IMR-90 (cell line): ENCODE data around the gene LPIN1. TPM values are rescaled to one million over a fixed set of nuclear protein-coding genes. Genes with fewer than 3 reads are reported as not detected.

Experiments
- ATAC-seq: fragments of 200-7000 bp; cut with Tn5 transposase; 2 replicates; pipeline ENCODE4 v1.9.1; 2020; ENCODE audit warnings: low read depth, mild to moderate bottlenecking, moderate library complexity
- BruUV-seq: library from RNA; stranded (reverse); fragments of 400-500 nt; replicated peaks from 2 replicates; lab custom pipeline; 2021; lab: Mats Ljungman, UMichigan
- CTCF ChIA-PET: fragments of 300-600 bp; formaldehyde crosslinking; extraction: SDS; loops from one replicate; lab custom pipeline; 2021; ENCODE audit warnings: antibody characterized with exemption; lab: Yijun Ruan, JAX
- POLR2A ChIA-PET: fragments of 300-600 bp; sonication (Branson Sonifier 250); formaldehyde crosslinking; loops from one replicate; lab custom pipeline; 2022; ENCODE audit warnings: antibody characterized with exemption; ENCODE audit not compliant: unreplicated experiment; lab: Charles Lee
- DNase-seq: peaks from one replicate; pipeline ENCODE4 v3.0.0; 2013
- H2AFZ ChIP-seq: replicated peaks from 2 replicates; pipeline ENCODE3; 2013; ENCODE audit warnings: low read length, mild to moderate bottlenecking; ENCODE audit not compliant: poor library complexity
- H2AK5ac ChIP-seq: 2 replicates; pipeline ENCODE4 v1.6.1; 2013; ENCODE audit warnings: low read depth, low read length, inconsistent platforms
- H2AK9ac ChIP-seq: replicated peaks from 2 replicates; pipeline ENCODE3; 2013; ENCODE audit warnings: mild to moderate bottlenecking, low read depth, low read length, moderate library complexity; ENCODE audit not compliant: poor library complexity
- H2BK120ac ChIP-seq: 2 replicates; pipeline ENCODE4 v1.6.1; 2013; ENCODE audit warnings: low read depth, low read length, inconsistent platforms
- H2BK15ac ChIP-seq: 3 replicates; pipeline ENCODE4 v1.6.1; 2013; ENCODE audit warnings: low read depth, low read length, inconsistent platforms
- H2BK20ac ChIP-seq: 2 replicates; pipeline ENCODE4 v1.6.1; 2013; ENCODE audit warnings: low read depth, mild to moderate bottlenecking, inconsistent platforms, low read length, moderate library complexity
- H2BK5ac ChIP-seq: 2 replicates; pipeline ENCODE4 v1.6.1; 2013; ENCODE audit warnings: mild to moderate bottlenecking, low read depth, low read length, inconsistent platforms; ENCODE audit not compliant: poor library complexity, severe bottlenecking
- H3K14ac ChIP-seq: replicated peaks from 2 replicates; pipeline ENCODE4 v1.6.1; 2013; ENCODE audit warnings: low read depth, low read length, inconsistent platforms
- H3K18ac ChIP-seq: 2 replicates; pipeline ENCODE4 v1.6.1; 2013; ENCODE audit warnings: low read depth, low read length, control low read depth
- H3K23ac ChIP-seq: 2 replicates; pipeline ENCODE4 v1.6.1; 2013; ENCODE audit warnings: low read depth, low read length, inconsistent platforms
- H3K27ac ChIP-seq: 2 replicates; pipeline ENCODE4 v1.5.1; 2013; ENCODE audit warnings: mild to moderate bottlenecking, control low read depth, low read length; ENCODE audit not compliant: insufficient read depth
- H3K27me3 ChIP-seq: 2 replicates; pipeline ENCODE4 v1.6.1; 2013; ENCODE audit warnings: low read length; ENCODE audit not compliant: control insufficient read depth, insufficient read depth
- H3K36me3 ChIP-seq: 2 replicates; pipeline ENCODE4 v1.6.1; 2013; ENCODE audit warnings: low read length, mixed read lengths; ENCODE audit not compliant: control insufficient read depth, insufficient read depth
- H3K4ac ChIP-seq: 2 replicates; pipeline ENCODE4 v1.6.1; 2013; ENCODE audit warnings: low read depth, low read length, inconsistent platforms
- H3K4me1 ChIP-seq: 2 replicates; pipeline ENCODE4 v1.6.1; 2013; ENCODE audit warnings: low read length, mixed read lengths; ENCODE audit not compliant: control insufficient read depth, insufficient read depth
- H3K4me2 ChIP-seq: 2 replicates; pipeline ENCODE4 v1.6.1; 2013; ENCODE audit warnings: low read depth, mild to moderate bottlenecking, control low read depth, low read length, moderate library complexity
- H3K4me3 ChIP-seq: 2 replicates; pipeline ENCODE4 v1.5.1; 2013; ENCODE audit warnings: low read depth, mild to moderate bottlenecking, control low read depth, low read length, moderate library complexity; ENCODE audit not compliant: insufficient read depth
- H3K56ac ChIP-seq: 2 replicates; pipeline ENCODE4 v1.6.1; 2013; ENCODE audit warnings: low read length, inconsistent platforms; ENCODE audit not compliant: insufficient read depth; ENCODE audit errors: extremely low read depth
- H3K79me1 ChIP-seq, 2 experiments: 2 replicates each; pipeline ENCODE4 v1.6.1; 2013; ENCODE audit warnings: low read length in 2 of 2, inconsistent platforms in 1 of 2, low read depth in 1 of 2
- H3K9ac ChIP-seq: 2 replicates; pipeline ENCODE4 v1.6.1; 2013; ENCODE audit warnings: low read depth, low read length, control low read depth
- H3K9me1 ChIP-seq: 2 replicates; pipeline ENCODE4 v1.6.1; 2013; ENCODE audit warnings: low read length, inconsistent platforms; ENCODE audit not compliant: insufficient read depth
- H3K9me3 ChIP-seq: 2 replicates; pipeline ENCODE4 v1.6.1; 2013; ENCODE audit warnings: low read length; ENCODE audit not compliant: control insufficient read depth, insufficient read depth
- H4K20me1 ChIP-seq: 2 replicates; pipeline ENCODE4 v1.6.1; 2013; ENCODE audit warnings: low read length, inconsistent platforms; ENCODE audit not compliant: insufficient read depth
- H4K5ac ChIP-seq: 2 replicates; pipeline ENCODE4 v1.6.1; 2013; ENCODE audit warnings: mild to moderate bottlenecking, low read depth, low read length, control low read depth
- H4K8ac ChIP-seq, 2 experiments: 2 replicates each; pipeline ENCODE4 v1.6.1; 2013; ENCODE audit warnings: low read depth in 2 of 2, low read length in 2 of 2, control low read depth in 1 of 2, inconsistent platforms in 1 of 2
- H4K91ac ChIP-seq: 2 replicates; pipeline ENCODE4 v1.6.1; 2013; ENCODE audit warnings: low read depth, low read length, inconsistent platforms; ENCODE audit not compliant: insufficient read depth
- BHLHE40 ChIP-seq: fragments of 150-350 bp; IDR thresholded peaks from 2 replicates; pipeline ENCODE4 v1.6.1; 2016; ENCODE audit warnings: mild to moderate bottlenecking, low read depth, low read length
- CHD1 ChIP-seq: IDR thresholded peaks from 2 replicates; pipeline ENCODE4 v1.6.1; 2012; ENCODE audit warnings: low read depth, low read length, improper control_type of control experiment
- ELK1 ChIP-seq: fragments of 150-350 bp; IDR thresholded peaks from 2 replicates; pipeline ENCODE4 v1.6.1; 2016; ENCODE audit warnings: low read depth, mild to moderate bottlenecking, low read length, moderate library complexity, borderline replicate concordance
- FOS ChIP-seq: fragments of 150-350 bp; IDR thresholded peaks from 2 replicates; pipeline ENCODE4 v1.6.1; 2016; ENCODE audit warnings: low read depth, low read length
- MAZ ChIP-seq: IDR thresholded peaks from 2 replicates; pipeline ENCODE4 v1.6.1; 2012; ENCODE audit warnings: low read depth, mild to moderate bottlenecking, low read length, improper control_type of control experiment, moderate library complexity, borderline replicate concordance
- NFE2L2 ChIP-seq: fragments of 150-350 bp; IDR thresholded peaks from 2 replicates; pipeline ENCODE4 v1.6.1; 2016; ENCODE audit warnings: low read depth, mild to moderate bottlenecking, low read length
- RAD21 ChIP-seq: IDR thresholded peaks from 2 replicates; pipeline ENCODE4 v1.6.1; 2012; ENCODE audit warnings: low read length, improper control_type of control experiment
- RFX5 ChIP-seq: IDR thresholded peaks from 2 replicates; pipeline ENCODE4 v1.8.0; 2012; ENCODE audit warnings: low read depth, mild to moderate bottlenecking, low read length, moderate library complexity
- USF2 ChIP-seq: fragments of 150-350 bp; IDR thresholded peaks from 2 replicates; pipeline ENCODE4 v1.6.1; 2017; ENCODE audit warnings: mild to moderate bottlenecking, antibody characterized with exemption, low read length, low read depth
- WGBS, 2 experiments: methylation state at CpG; one replicate each; pipeline versions ENCODE4 v1.1.5 to v1.1.7; 2013; ENCODE audit warnings: missing lambda C conversion rate in 2 of 2; ENCODE audit not compliant: insufficient read length in 1 of 2; ENCODE audit errors: extremely low coverage in 2 of 2; 5-methylcytosine and 5-hydroxymethylcytosine counted together
- dilution Hi-C: fragments of 300-500 bp; cut with HindIII; formaldehyde crosslinking; loops from one replicate; pipeline ENCODE4 v1.14.3; 2018; ENCODE audit warnings: low sequenced_read_pairs; ENCODE audit not compliant: unreplicated experiment
- in situ Hi-C: fragments of 300-500 bp; cut with MboI; formaldehyde crosslinking; loops from 3 replicates; pipeline ENCODE4 v1.14.3; 2019; ENCODE audit warnings: low sequenced_read_pairs, inconsistent platforms, mixed read lengths
- intact Hi-C: fragments of 100-400 bp; cut with micrococcal nuclease; formaldehyde crosslinking; loops from 2 replicates; pipeline ENCODE4 v1.10.0; 2022
- polyA plus RNA-seq, 3 experiments: library from polyadenylated mRNA; depleted of rRNA; stranded (reverse); fragments of >200 nt; gene quantifications; 2 replicates each; pipeline ENCODE4 v1.2.3, GENCODE V29; 2012; ENCODE audit warnings: low replicate concordance in 1 of 3
- total RNA-seq: library from RNA; depleted of rRNA; stranded (reverse); fragments of >200 nt; gene quantifications from 2 replicates; pipeline ENCODE4 v1.2.3, GENCODE V29; 2012
- TF ChIP-seq, protein P1 (sequence below): conservative IDR thresholded peaks from 2 replicates; pipeline ENCODE4 v1.5.1; 2012; ENCODE audit warnings: mild to moderate bottlenecking, low read depth, low read length, improper control_type of control experiment

LPIN1 gene
- total and polyA plus RNA-seq, 2 of the 4 experiments (the other 2 are of a cell fraction), result 21.3 to 25.1 TPM

DNA sequence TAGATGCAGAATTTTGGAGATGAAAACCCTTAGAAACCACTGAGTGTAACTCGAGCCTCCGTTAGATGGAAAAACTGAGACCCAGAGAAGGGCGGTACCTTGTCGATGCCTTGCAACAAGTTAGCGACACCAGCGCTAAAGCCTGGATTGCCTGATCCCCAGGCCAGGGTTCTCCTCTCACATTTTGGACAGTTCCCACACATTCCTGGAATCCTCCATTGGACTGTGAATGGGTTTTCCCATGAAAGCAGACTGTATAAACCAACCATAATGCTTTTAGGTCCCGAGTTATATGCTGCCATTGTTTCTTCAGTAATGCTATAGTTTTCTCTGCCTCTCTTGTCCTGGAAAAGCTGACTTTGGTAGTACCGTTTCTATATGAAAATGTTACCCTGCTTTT, 37.1 kb upstream of the LPIN1 start:
- Histone ChIP-seq H4K20me1 (no peaks in the 10 kb centered on the region), H3K27me3 (no peaks in the 10 kb centered on the region), H3K14ac (no peak overlapping the region), H2BK20ac (no peak overlapping the region), H2AFZ (no peak overlapping the region), H3K4me3 (no peak overlapping the region), H3K36me3 (no peaks in the 10 kb centered on the region), H2AK9ac (no peak overlapping the region), H3K56ac (no peak overlapping the region), H4K5ac (no peak overlapping the region), H4K91ac (no peak overlapping the region), H3K79me1 (no peaks in the 10 kb centered on the region), H3K4me2 (no peak overlapping the region), H3K4ac (no peak overlapping the region), H2AK5ac (no peak overlapping the region), H3K9ac (no peak overlapping the region), H3K9me3 (no peaks in the 10 kb centered on the region), H2BK15ac (no peak overlapping the region), H3K9me1 (no peaks in the 10 kb centered on the region), H4K8ac (no peak overlapping the region), H3K4me1 (peaks cover 5% of the 10 kb centered on the region), H3K18ac (no peak overlapping the region), H3K27ac (no peak overlapping the region), H2BK5ac (no peak overlapping the region), H3K23ac (no peak overlapping the region), H2BK120ac (no peak overlapping the region)
- DNase-seq, result no peak
- no peak for TF ChIP-seq RFX5
- no peak for TF ChIP-seq ELK1
- TF ChIP-seq, protein P1, sequence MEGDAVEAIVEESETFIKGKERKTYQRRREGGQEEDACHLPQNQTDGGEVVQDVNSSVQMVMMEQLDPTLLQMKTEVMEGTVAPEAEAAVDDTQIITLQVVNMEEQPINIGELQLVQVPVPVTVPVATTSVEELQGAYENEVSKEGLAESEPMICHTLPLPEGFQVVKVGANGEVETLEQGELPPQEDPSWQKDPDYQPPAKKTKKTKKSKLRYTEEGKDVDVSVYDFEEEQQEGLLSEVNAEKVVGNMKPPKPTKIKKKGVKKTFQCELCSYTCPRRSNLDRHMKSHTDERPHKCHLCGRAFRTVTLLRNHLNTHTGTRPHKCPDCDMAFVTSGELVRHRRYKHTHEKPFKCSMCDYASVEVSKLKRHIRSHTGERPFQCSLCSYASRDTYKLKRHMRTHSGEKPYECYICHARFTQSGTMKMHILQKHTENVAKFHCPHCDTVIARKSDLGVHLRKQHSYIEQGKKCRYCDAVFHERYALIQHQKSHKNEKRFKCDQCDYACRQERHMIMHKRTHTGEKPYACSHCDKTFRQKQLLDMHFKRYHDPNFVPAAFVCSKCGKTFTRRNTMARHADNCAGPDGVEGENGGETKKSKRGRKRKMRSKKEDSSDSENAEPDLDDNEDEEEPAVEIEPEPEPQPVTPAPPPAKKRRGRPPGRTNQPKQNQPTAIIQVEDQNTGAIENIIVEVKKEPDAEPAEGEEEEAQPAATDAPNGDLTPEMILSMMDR, result no peak
- TF ChIP-seq MAZ, result no peak
- TF ChIP-seq USF2, result no peak
- TF ChIP-seq NFE2L2, result no peak
- no peak for TF ChIP-seq RAD21
- TF ChIP-seq FOS, result no peak
- no peak for TF ChIP-seq CHD1
- TF ChIP-seq BHLHE40, result no peak
- CTCF ChIA-PET, result interaction anchor here (1.4 kb wide), 1 partner anchor 10 kb away, joined by 3 read pairs; no protein-coding TSS in a partner anchor
- intact Hi-C loops, result no loop called here
- POLR2A ChIA-PET, result no interaction called here
- no TSS peak for BruUV-seq
- dilution Hi-C loops, result no loop called here
- WGBS, 2 experiments, result 90% methylated on average over 2 of the region's 8 CpGs; no CpG with 5 or more reads in 1 of the 2 experiments
- in situ Hi-C loops, result no loop called here
- no peak for ATAC-seq
